Activated T-cell treated with anti-CD3 and anti-CD28 coated beads, Interleukin-2, amount 50 U/mL, for 1 hour (primary cell): ENCODE results near the gene MID1.

Source experiments
- DNase-seq: peaks from one replicate; pipeline ENCODE4 v3.0.0-alpha.2; 2020

The MID1 gene

DNA sequence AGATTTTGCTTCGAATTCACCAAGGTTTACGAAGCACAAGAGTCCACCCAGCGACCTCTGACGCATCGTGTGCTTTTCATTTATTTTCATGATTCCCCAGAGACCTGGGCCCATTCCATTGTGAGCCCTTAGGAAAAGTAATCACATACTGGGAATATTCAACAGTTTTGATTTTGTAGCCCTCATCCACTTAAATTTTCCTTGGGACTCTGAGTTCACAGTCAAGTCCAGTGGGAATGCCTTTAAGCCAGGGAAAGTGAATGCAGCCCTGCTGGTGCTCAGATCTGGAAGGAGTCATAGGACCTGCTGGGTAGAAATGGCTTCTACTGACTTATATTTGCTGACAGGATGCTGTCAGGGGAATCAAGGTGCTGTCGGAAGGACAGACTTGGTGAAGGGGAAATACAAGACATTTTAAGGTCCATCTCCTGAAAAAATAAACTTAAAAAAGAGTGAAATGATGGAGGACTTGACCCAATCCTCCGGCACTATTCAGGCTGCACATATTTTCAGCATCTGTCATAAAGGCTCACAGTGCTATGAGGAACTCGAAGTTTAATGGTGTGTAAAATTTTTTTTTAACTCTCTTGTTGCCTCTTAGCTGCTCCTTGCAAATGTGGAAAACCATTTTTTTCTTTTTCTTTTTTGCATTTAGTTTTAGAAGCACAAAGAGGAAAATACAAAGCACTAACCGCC, 204.9 kb downstream of the MID1 start:
- no peak for DNase-seq

DNA sequence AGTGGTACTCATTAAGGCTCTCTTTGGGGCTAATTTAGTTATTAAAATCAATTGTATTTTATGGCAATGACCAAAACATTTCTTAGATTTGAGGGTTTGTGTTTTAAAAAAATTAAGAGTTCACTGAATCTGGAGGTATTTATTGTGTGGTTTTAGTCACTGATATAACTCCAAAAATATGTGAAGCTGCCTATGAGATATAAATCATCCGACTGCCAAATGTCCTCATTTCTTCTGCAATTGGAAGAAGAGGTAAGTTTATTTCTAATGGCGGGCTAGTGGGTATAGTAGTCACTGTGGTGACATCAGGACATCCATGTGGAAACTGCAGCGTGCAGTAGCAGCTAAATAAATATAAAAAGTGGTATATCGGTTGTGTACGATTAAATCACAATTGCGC, 205.5 kb downstream of the MID1 start:
- DNase-seq, result no peak

DNA sequence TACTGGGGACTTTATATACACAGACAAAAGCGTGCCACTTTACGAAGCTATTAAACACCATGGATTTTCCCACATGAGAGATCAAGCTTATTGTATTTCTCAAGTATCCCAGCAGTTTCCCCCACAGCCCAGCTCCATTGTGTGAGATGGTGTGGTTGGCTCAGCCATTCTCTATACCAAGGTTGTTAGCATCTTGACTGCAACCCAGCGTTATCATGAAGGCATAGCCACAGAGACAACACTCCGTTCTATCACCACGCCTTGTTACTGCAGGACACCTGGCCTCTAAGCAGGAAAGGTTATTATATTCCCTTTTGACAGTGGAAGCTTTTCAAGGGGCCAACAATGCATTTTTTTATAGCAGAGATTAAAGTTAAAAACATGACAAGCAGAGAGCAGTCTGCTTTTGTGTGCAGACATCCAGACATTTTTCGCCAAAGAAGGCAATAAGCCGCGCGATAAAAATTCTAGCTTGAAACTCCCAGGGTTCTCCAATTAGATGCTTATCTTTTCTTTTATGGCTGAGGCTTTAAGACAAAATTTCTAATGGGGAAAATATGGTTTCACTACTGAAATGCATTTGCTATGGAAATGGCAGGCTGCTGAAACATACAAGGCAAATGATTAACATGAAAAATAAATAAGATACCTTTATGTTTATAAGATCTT, 206.1 kb downstream of the MID1 start:
- no peak for DNase-seq

DNA sequence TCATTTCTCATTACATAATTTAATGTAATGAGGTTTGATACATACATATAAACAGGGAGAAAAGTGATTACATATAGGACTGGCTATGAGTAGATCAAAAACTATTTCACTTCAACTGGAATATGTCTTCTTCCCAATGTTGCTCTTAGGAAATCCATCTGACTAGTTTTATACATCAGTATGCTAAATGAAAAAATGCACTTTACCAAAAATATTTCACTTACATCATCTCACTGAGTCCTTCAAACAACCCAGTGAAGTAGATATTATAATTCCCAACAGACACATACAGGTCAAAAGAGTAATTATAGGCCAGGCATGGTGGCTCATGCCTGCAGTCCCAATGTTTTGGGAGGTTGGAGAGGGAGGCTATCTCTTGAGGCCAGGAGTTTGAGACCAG, 215.9 kb downstream of the MID1 start:
- DNase-seq, result no peak

DNA sequence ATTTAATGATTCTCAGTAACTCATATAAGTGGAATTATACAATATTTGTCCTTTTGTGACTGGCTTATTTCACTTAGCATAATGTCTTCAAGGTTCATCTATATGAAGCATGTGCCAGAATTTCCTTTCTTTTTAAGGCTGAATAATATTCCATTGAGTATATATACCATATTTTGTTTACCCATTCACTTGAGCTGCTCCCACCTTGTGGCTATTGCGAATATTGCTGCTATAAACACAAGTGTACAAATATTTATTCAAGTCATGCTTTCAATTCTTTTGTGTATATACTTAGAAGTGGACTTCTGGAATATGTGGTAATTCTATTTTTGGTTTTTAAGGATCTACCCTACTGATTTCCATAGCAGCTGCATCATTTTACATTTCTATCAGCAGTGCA, 219.1 kb downstream of the MID1 start:
- no peak for DNase-seq

DNA sequence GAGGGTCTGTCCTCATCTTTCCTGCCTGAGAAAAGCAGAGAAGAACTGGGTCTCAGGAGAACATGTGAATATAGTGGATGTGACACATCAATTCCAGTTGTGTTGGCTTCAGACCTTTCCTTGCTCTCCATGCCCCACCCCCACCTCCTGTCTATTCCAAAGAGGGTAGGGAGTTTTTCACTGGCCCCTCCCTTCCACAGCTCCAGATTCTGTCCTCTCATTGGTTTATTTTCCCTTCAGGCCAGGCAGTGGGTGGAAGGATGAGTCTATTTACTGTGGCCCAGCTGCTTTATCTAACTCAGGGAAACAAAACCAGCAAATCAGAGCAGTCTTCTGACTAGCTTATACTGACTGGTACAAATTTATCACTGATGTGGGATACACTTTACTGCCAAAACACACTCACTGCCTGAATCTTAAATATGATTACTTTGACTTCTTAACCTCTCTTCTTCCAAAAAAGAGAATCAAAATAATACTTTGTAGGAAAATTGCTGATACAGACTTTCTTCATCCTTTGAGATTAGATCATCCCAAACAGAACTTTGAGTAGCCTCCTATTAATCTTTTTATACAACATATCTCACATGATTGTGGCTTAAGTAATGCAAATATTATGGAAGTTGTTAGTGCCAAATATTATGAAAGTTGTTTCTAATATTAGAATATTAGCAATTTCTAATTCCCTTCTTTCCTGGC, 221.2 kb downstream of the MID1 start:
- no peak for DNase-seq

DNA sequence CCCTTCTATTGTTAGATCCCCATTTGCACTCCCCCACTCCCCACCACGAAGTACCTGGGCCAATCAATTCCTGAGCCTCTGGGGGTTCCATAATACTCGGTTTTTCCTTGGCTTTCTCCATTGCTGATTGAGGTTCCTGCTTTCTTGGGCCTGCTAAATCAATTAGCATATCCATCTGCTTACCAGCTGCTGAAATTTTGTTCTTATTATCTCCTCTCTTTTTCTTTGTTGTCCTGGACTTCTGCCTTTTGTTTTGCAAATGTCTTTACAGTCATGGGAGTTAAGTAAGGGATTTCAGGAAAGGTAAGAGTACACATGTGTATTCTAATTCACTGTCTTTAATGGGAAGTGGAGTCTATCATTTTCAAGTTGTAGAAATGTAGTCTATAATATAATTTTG, 222.2 kb downstream of the MID1 start:
- no peak for DNase-seq

DNA sequence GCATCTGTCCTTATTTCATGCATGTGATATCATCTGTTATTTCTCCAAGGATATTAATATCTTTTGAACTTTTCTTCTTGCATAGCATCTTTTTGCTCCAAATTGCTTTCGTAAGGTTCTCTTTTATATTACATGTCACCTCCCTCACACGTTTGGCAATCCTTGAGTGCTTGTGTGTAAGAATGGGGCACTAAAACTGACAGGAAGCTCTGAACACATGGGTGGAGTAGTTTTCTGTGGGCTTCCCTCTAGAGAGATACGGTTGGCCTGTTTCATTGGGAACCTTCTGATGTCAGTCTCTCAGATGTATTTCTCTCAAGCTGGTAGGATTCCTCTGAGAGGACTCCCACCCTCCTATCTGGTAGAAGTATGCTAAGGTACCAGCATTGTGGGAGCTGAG, 223.0 kb downstream of the MID1 start:
- DNase-seq, result no peak

DNA sequence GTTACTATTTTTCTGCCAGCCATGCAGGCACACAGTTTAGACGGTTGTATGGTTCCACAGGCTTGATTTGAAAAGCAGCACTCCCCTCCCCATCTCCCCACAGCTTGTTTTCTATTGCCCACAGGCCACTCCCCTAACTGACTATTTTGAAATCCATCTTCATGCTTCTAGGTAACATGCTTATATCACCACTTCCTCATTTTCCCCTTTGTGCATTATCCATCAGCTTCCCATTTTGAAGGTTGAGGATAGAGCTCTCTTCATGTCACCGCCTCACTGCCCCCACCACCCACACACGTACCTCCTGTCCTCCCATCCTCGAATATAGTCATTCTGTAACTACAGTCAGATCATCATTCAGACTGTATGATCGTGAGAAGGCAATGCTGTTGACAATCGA, 224.7 kb downstream of the MID1 start:
- no peak for DNase-seq
